Measurements from ENCODE around the gene DDX31.

DNA sequence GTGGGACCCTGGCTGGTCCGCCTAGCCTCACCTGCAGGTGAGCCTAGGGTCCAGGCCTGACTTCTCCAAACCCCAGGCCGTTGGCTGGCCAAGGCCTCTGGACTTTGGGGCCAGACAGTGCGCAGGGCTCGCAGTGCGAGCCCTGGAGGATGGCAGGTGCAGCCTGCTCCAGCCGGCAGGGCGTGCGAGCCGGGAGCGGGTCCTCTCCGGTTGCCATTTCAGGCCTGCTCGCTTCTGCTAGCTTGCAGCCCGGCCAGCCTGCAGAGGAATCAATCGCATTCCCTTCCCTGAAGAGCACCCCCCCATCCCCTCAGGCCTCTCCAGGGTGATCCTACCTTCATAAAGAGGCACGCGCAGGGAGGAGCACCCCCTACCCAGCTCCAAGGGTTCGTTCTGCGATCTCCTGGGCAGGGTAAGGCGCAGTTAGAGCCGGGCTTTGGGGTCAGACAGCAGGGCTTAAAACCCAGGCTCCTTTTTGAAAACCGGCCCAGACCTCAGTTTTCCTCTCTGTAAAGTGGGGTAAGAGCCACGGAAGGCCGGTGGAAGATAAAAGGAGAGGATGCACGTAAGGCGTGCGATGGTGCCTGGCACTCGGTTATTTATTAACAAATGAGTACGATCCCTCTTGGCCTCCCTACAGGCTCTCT lies 81.2 kb downstream of the DDX31 start:
- TF ChIP-seq, protein P1, sequence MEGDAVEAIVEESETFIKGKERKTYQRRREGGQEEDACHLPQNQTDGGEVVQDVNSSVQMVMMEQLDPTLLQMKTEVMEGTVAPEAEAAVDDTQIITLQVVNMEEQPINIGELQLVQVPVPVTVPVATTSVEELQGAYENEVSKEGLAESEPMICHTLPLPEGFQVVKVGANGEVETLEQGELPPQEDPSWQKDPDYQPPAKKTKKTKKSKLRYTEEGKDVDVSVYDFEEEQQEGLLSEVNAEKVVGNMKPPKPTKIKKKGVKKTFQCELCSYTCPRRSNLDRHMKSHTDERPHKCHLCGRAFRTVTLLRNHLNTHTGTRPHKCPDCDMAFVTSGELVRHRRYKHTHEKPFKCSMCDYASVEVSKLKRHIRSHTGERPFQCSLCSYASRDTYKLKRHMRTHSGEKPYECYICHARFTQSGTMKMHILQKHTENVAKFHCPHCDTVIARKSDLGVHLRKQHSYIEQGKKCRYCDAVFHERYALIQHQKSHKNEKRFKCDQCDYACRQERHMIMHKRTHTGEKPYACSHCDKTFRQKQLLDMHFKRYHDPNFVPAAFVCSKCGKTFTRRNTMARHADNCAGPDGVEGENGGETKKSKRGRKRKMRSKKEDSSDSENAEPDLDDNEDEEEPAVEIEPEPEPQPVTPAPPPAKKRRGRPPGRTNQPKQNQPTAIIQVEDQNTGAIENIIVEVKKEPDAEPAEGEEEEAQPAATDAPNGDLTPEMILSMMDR (IDR thresholded peaks at IDR 0.05; ENCODE audit: poor library complexity), result no peak
- TF ChIP-seq EZH2 (IDR thresholded peaks at IDR 0.05; ENCODE audit: borderline replicate concordance) (no peak), EZH2phosphoT487 (IDR thresholded peaks at IDR 0.05; ENCODE audit: low read depth, severe bottlenecking, unreplicated experiment) (peak; percentile 34)

Data from hepatocyte (in vitro differentiated cells).